HEK293T (cell line): ENCODE data around the gene SH3D19.

ENCODE experiments used
- ARNT ChIP-seq: fragments of 450-650 bp; IDR thresholded peaks from 2 replicates; pipeline ENCODE4 v1.6.1; 2017; ENCODE audit warnings: mild to moderate bottlenecking
- BHLHE40 ChIP-seq: fragments of 450-650 bp; IDR thresholded peaks from 2 replicates; pipeline ENCODE4 v1.6.1; 2016; ENCODE audit warnings: mild to moderate bottlenecking, moderate library complexity, borderline replicate concordance
- CTBP1 ChIP-seq: fragments of 450-650 bp; IDR thresholded peaks from 2 replicates; pipeline ENCODE4 v1.6.1; 2016; ENCODE audit warnings: borderline replicate concordance
- ELF4 ChIP-seq: fragments of 450-650 bp; IDR thresholded peaks from 2 replicates; pipeline ENCODE4 v1.6.1; 2017; ENCODE audit warnings: antibody characterized with exemption
- FOXA1 ChIP-seq: fragments of 450-650 bp; IDR thresholded peaks from 2 replicates; pipeline ENCODE4 v1.6.1; 2016; ENCODE audit warnings: mild to moderate bottlenecking
- FOXK2 ChIP-seq: fragments of 450-650 bp; IDR thresholded peaks from 2 replicates; pipeline ENCODE4 v1.6.1; 2016; ENCODE audit warnings: mild to moderate bottlenecking
- FOXM1 ChIP-seq: fragments of 450-650 bp; IDR thresholded peaks from 2 replicates; pipeline ENCODE4 v1.6.1; 2017; ENCODE audit warnings: mild to moderate bottlenecking, borderline replicate concordance
- HDGF ChIP-seq: fragments of 450-650 bp; IDR thresholded peaks from 2 replicates; pipeline ENCODE4 v1.6.1; 2017; ENCODE audit warnings: antibody characterized with exemption, borderline replicate concordance
- NFRKB ChIP-seq: fragments of 450-650 bp; IDR thresholded peaks from 2 replicates; pipeline ENCODE4 v1.6.1; 2016; ENCODE audit warnings: mild to moderate bottlenecking, moderate library complexity
- PKNOX1 ChIP-seq: fragments of 450-650 bp; IDR thresholded peaks from 2 replicates; pipeline ENCODE4 v1.6.1; 2016
- SP1 ChIP-seq: fragments of 450-650 bp; IDR thresholded peaks from 2 replicates; pipeline ENCODE4 v1.6.1; 2017
- SUZ12 ChIP-seq: fragments of 450-650 bp; IDR thresholded peaks from 2 replicates; pipeline ENCODE4 v1.6.1; 2016; ENCODE audit warnings: mild to moderate bottlenecking
- TARDBP ChIP-seq: fragments of 450-650 bp; IDR thresholded peaks from 2 replicates; pipeline ENCODE4 v1.6.1; 2016
- ZNF384 ChIP-seq: fragments of 450-650 bp; IDR thresholded peaks from 2 replicates; pipeline ENCODE4 v1.6.1; 2016

GRCh38 chr4:151223465-151223864 lies 101.9 kb downstream of the SH3D19 start:
- TF ChIP-seq FOXK2 (no peak), PKNOX1 (no peak), SP1 (no peak), ELF4 (no peak), SUZ12 (no peak), ARNT (no peak), FOXM1 (no peak), TARDBP (no peak), ZNF384 (no peak), BHLHE40 (no peak), HDGF (no peak), FOXA1 (no peak), NFRKB (no peak), CTBP1 (no peak)
